Astrocyte (in vitro differentiated cells and primary cell): Measurements from ENCODE around the gene DYNC1LI2. TPM values are rescaled to one million over a fixed set of nuclear protein-coding genes. Genes with fewer than 3 reads are reported as not detected.
"Not testable (repeated sequence)": the region's sequence is repeated elsewhere in the genome, so short reads cannot be mapped to it uniquely, and the experiment has no call there.

Experiments
- DNase-seq: peaks from one replicate; pipeline ENCODE4 v3.0.0-alpha.2; 2010; ENCODE audit warnings: low read depth
- FAIRE-seq: peaks from 2 replicates; lab custom pipeline; 2011; peaks lifted over from hg19 to GRCh38; lab: Jason Lieb, UNC
- H2AFZ ChIP-seq: 2 replicates; pipeline ENCODE4 v1.6.0; 2012; ENCODE audit warnings: low read depth, low read length, inconsistent platforms
- H3K27ac ChIP-seq: 2 replicates; pipeline ENCODE4 v1.5.1; 2011; ENCODE audit warnings: low read depth, low read length, inconsistent platforms
- H3K27me3 ChIP-seq: 2 replicates; pipeline ENCODE4 v1.6.0; 2011; ENCODE audit warnings: low read length, inconsistent platforms; ENCODE audit not compliant: insufficient read depth
- H3K36me3 ChIP-seq: 2 replicates; pipeline ENCODE4 v1.5.1; 2011; ENCODE audit warnings: low read length, inconsistent platforms; ENCODE audit not compliant: insufficient read depth
- H3K4me1 ChIP-seq: 2 replicates; pipeline ENCODE4 v1.5.1; 2011; ENCODE audit warnings: low read length, inconsistent platforms; ENCODE audit not compliant: insufficient read depth
- H3K4me2 ChIP-seq: 2 replicates; pipeline ENCODE4 v1.6.0; 2012; ENCODE audit warnings: low read length, inconsistent platforms
- H3K4me3 ChIP-seq: 2 replicates; pipeline ENCODE4 v1.5.1; 2011; ENCODE audit warnings: low read depth, mild to moderate bottlenecking, low read length, inconsistent platforms; ENCODE audit not compliant: insufficient read depth
- H3K79me2 ChIP-seq: 2 replicates; pipeline ENCODE4 v1.6.0; 2012; ENCODE audit warnings: mild to moderate bottlenecking, low read length, inconsistent platforms; ENCODE audit not compliant: insufficient read depth
- H3K9ac ChIP-seq: 2 replicates; pipeline ENCODE4 v1.6.0; 2012; ENCODE audit warnings: mild to moderate bottlenecking, low read length, inconsistent platforms
- H3K9me3 ChIP-seq: 2 replicates; pipeline ENCODE4 v1.5.1; 2012; ENCODE audit warnings: low read depth, mild to moderate bottlenecking, low read length, inconsistent platforms; ENCODE audit not compliant: insufficient read depth
- H4K20me1 ChIP-seq: 2 replicates; pipeline ENCODE4 v1.6.0; 2012; ENCODE audit warnings: low read length, inconsistent platforms; ENCODE audit not compliant: insufficient read depth
- H3K27ac Mint-ChIP-seq: one replicate; pipeline ENCODE4 v1.8.0; 2021; ENCODE audit warnings: mild to moderate bottlenecking, mixed read lengths; ENCODE audit not compliant: unreplicated experiment
- H3K27me3 Mint-ChIP-seq: one replicate; pipeline ENCODE4 v1.8.0; 2021; ENCODE audit warnings: low read depth, mixed read lengths; ENCODE audit not compliant: unreplicated experiment
- H3K36me3 Mint-ChIP-seq: one replicate; pipeline ENCODE4 v1.8.0; 2021; ENCODE audit warnings: low read depth, mixed read lengths; ENCODE audit not compliant: unreplicated experiment
- H3K4me1 Mint-ChIP-seq: one replicate; pipeline ENCODE4 v1.8.0; 2021; ENCODE audit warnings: low read depth, mixed read lengths; ENCODE audit not compliant: unreplicated experiment
- H3K4me3 Mint-ChIP-seq: one replicate; pipeline ENCODE4 v1.8.0; 2021; ENCODE audit warnings: mild to moderate bottlenecking, moderate library complexity, mixed read lengths; ENCODE audit not compliant: unreplicated experiment
- H3K9me3 Mint-ChIP-seq: one replicate; pipeline ENCODE4 v1.8.0; 2021; ENCODE audit warnings: mild to moderate bottlenecking, mixed read lengths; ENCODE audit not compliant: unreplicated experiment
- CTCF ChIP-seq: IDR thresholded peaks from 2 replicates; pipeline ENCODE4 v1.5.1; 2011; ENCODE audit warnings: low read depth, mild to moderate bottlenecking, inconsistent platforms, low read length, moderate library complexity; ENCODE audit not compliant: insufficient read depth
- EZH2 ChIP-seq: IDR thresholded peaks from 2 replicates; pipeline ENCODE4 v1.6.1; 2012; ENCODE audit warnings: mild to moderate bottlenecking, low read length, inconsistent platforms; ENCODE audit not compliant: insufficient read depth
- total RNA-seq: library from RNA; stranded (reverse); gene quantifications from 2 replicates; pipeline ENCODE4 v1.2.1, GENCODE V29; 2021

Gene DYNC1LI2
- total RNA-seq, 1 donor from 2014 or later: 150 TPM

DNA sequence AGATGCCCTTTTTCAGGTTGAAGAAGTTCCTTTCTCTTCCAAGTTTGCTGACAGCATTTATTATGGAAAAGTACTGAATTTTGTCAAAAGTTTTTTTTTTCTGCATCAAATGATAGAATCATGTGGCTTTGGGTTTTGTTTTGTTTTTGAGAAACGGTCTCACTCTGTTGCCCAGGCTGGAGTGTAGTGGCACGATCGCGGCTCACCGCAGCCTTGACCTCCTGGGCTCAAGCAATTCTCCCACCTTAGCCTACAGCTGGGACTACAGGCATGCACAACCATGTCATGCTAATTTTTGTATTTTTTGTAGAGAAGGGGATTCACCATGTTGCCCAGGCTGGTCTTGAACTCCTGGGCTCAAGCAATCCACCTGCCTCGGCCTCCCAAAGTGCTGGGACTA lies 62.1 kb downstream of the DYNC1LI2 start:
- no peak overlapping the region for H2AFZ ChIP-seq
- Mint-ChIP-seq H3K27me3 (no peaks in the 10 kb centered on the region), H3K36me3 (no peaks in the 10 kb centered on the region), H3K4me3 (no peak overlapping the region), H3K27ac (no peak overlapping the region), H3K4me1 (peaks cover 6% of the 10 kb centered on the region), H3K9me3 (peaks cover 2% of the 10 kb centered on the region)
- H3K36me3 ChIP-seq: no peaks in the 10 kb centered on the region
- no peak overlapping the region for H3K9ac ChIP-seq
- H3K9me3 ChIP-seq: no peaks in the 10 kb centered on the region
- DNase-seq: no peak
- no peaks in the 10 kb centered on the region for H3K4me1 ChIP-seq
- H3K4me2 ChIP-seq: no peak overlapping the region
- no peak overlapping the region for H3K4me3 ChIP-seq
- H3K79me2 ChIP-seq: no peaks in the 10 kb centered on the region
- no peaks in the 10 kb centered on the region for H3K27me3 ChIP-seq
- TF ChIP-seq CTCF: no peak
- TF ChIP-seq EZH2: no peak
- FAIRE-seq: no peak
- no peak overlapping the region for H3K27ac ChIP-seq
- peaks cover 13% of the 10 kb centered on the region for H4K20me1 ChIP-seq

- H3K27me3 Mint-ChIP-seq: no peaks in the 10 kb centered on the region
- H3K79me2 ChIP-seq: no peaks in the 10 kb centered on the region
- no peaks in the 10 kb centered on the region for H3K9me3 ChIP-seq
- DNase-seq (no peak), FAIRE-seq (no peak)
- H3K9ac ChIP-seq: no peak overlapping the region
- peaks cover 6% of the 10 kb centered on the region for H3K4me1 Mint-ChIP-seq
- H2AFZ ChIP-seq: no peak overlapping the region
- H3K9me3 Mint-ChIP-seq: peaks cover 2% of the 10 kb centered on the region
- no peaks in the 10 kb centered on the region for H3K36me3 Mint-ChIP-seq
- H3K27ac Mint-ChIP-seq: no peak overlapping the region
- peaks cover 11% of the 10 kb centered on the region for H4K20me1 ChIP-seq
- H3K4me2 ChIP-seq: no peak overlapping the region
- no peaks in the 10 kb centered on the region for H3K4me1 ChIP-seq
- H3K4me3 ChIP-seq: no peak overlapping the region
- H3K36me3 ChIP-seq: no peaks in the 10 kb centered on the region
- H3K27ac ChIP-seq: no peak overlapping the region
- no peaks in the 10 kb centered on the region for H3K27me3 ChIP-seq
- no peak overlapping the region for H3K4me3 Mint-ChIP-seq
- TF ChIP-seq EZH2 (no peak), CTCF (no peak)
Observed at GRCh38 chr16:66687906-66688625, 63.3 kb downstream of the DYNC1LI2 start.

DNA sequence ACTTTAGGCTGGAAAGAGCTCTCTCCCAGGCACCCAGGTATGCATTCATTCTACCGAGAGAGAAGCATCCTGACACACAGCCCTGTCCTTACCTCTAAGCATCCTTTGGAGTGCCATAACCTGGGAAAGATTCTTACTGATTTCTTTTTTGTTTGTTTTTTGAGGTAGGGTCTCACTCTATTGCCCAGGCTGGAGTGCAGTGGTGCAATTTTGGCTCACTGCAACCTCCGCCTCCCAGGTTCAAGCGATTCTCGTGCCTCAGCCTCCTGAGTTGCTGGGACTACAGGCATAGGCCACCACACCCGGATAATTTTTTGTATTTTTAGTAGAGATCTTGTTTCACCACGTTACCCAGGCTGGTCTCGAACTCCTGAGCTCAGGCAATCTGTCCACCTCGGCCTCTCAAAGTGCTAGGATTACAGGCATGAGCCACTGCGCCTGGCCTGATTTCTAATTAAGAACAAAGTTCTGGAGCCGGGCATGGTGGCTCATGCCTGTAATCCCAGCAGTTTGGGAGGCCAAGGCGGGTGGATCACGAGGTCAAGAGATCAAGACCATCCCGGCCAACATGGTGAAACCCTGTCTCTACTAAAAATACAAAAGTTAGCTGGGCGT lies 65.8 kb downstream of the DYNC1LI2 start:
- not testable (repeated sequence) for DNase-seq, H3K4me2 ChIP-seq, H4K20me1 ChIP-seq, H3K27ac ChIP-seq, H2AFZ ChIP-seq, H3K27me3 Mint-ChIP-seq, H3K27me3 ChIP-seq, H3K79me2 ChIP-seq, H3K27ac Mint-ChIP-seq, H3K4me3 ChIP-seq, H3K4me3 Mint-ChIP-seq, FAIRE-seq, H3K36me3 ChIP-seq, H3K9ac ChIP-seq, H3K36me3 Mint-ChIP-seq, H3K9me3 ChIP-seq, H3K9me3 Mint-ChIP-seq
- H3K4me1 ChIP-seq: peaks cover 10% of the 10 kb centered on the region
- H3K4me1 Mint-ChIP-seq: peaks cover 21% of the 10 kb centered on the region
